HG03469 (cell line): ENCODE measurements around the gene RHOA.

ENCODE experiments used
- ATAC-seq: cut with Tn5 transposase; IDR thresholded peaks from one replicate; pipeline ENCODE4 v1.9.1; 2021; ENCODE audit warnings: mild to moderate bottlenecking, moderate library complexity, moderate number of reproducible peaks; ENCODE audit not compliant: unreplicated experiment

The RHOA gene

GRCh38 chr3:49411968-49412631, at the start of gene RHOA, which contains the start of gene TCTA:
TSS of gene RHOA (minus strand) at chr3:49411976. CDS start at chr3:49375589, 36,387 bp downstream.
TSS of gene TCTA (plus strand) at chr3:49412423. CDS start at chr3:49412427, 4 bp downstream.
- peak; percentile 53 for ATAC-seq

GRCh38 chr3:49460956-49461355, 49.2 kb upstream of the RHOA start:
- no peak for ATAC-seq

- ATAC-seq, result no peak
Measured at GRCh38 chr3:49460188-49460890, 48.6 kb upstream of the RHOA start.

GRCh38 chr3:49456466-49456865, 44.7 kb upstream of the RHOA start:
- no peak for ATAC-seq

- ATAC-seq, result no peak
Measured at GRCh38 chr3:49454898-49455681, 43.3 kb upstream of the RHOA start.

GRCh38 chr3:49454458-49454857, 42.7 kb upstream of the RHOA start:
- no peak for ATAC-seq

GRCh38 chr3:49453621-49454020, 41.8 kb upstream of the RHOA start:
- no peak for ATAC-seq

- ATAC-seq, result no peak
Measured at GRCh38 chr3:49445391-49445790, 33.6 kb upstream of the RHOA start.

GRCh38 chr3:49434731-49435130, 23.0 kb upstream of the RHOA start:
- no peak for ATAC-seq

- no peak for ATAC-seq
Measured at GRCh38 chr3:49428752-49429080, 16.9 kb upstream of the RHOA start.

GRCh38 chr3:49427586-49427985, 15.8 kb upstream of the RHOA start:
- no peak for ATAC-seq

- ATAC-seq, result no peak
Measured at GRCh38 chr3:49424816-49425215, 13.0 kb upstream of the RHOA start.

- no peak for ATAC-seq
Measured at GRCh38 chr3:49422379-49423248, 10.8 kb upstream of the RHOA start, which contains the start of gene AMT. TSS of gene AMT (minus strand) at chr3:49422473. CDS start at chr3:49422450, 23 bp downstream.

- no peak for ATAC-seq
Measured at GRCh38 chr3:49421890-49422378, 10.2 kb upstream of the RHOA start.

- no peak for ATAC-seq
Measured at GRCh38 chr3:49417516-49418120, 5.8 kb upstream of the RHOA start.

GRCh38 chr3:49416867-49417266, 5.1 kb upstream of the RHOA start:
- no peak for ATAC-seq

- ATAC-seq, result no peak
Measured at GRCh38 chr3:49415931-49416601, 4.3 kb upstream of the RHOA start.

- ATAC-seq, result no peak
Measured at GRCh38 chr3:49414753-49415152, 3.0 kb upstream of the RHOA start.

- no peak for ATAC-seq
Measured at GRCh38 chr3:49413338-49413734, 1.6 kb upstream of the RHOA start.
